GM12878 (cell line): ENCODE data around the gene DIP2C. TPM values are rescaled to one million over a fixed set of nuclear protein-coding genes. Genes with fewer than 3 reads are reported as not detected.

Experiments used
- ATAC-seq: fragments of 200-7000 bp; cut with Tn5 transposase; 3 replicates; pipeline ENCODE4 v1.9.1; 2020; ENCODE audit warnings: mild to moderate bottlenecking, moderate library complexity
- BruUV-seq: library from RNA; stranded (reverse); fragments of 400-500 nt; replicated peaks from 2 replicates; lab custom pipeline; 2021; lab: Mats Ljungman, UMichigan
- CTCF ChIA-PET: fragments of 300-600 bp; sonication (Branson Sonifier 250); formaldehyde crosslinking; extraction: SDS; loops from one replicate; lab custom pipeline; 2021; ENCODE audit warnings: inconsistent platforms; lab: Yijun Ruan, JAX
- POLR2A ChIA-PET: fragments of 350-600 bp; formaldehyde crosslinking; extraction: SDS; loops from one replicate; lab custom pipeline; 2021; ENCODE audit warnings: inconsistent platforms; lab: Charles Lee
- RAD21 ChIA-PET: fragments of 300-600 bp; sonication (Branson Sonifier 250); formaldehyde crosslinking; loops from one replicate; lab custom pipeline; 2023; ENCODE audit warnings: antibody characterized with exemption; ENCODE audit not compliant: unreplicated experiment; lab: Charles Lee
- SMC1A ChIA-PET: fragments of 300-600 bp; sonication (Branson Sonifier 250); formaldehyde crosslinking; loops from one replicate; lab custom pipeline; 2023; ENCODE audit not compliant: unreplicated experiment, uncharacterized antibody; lab: Charles Lee
- DNase-seq: peaks from one replicate; pipeline ENCODE4 v3.0.0-alpha.2; 2011; ENCODE audit warnings: low read depth, low spot score
- FAIRE-seq: peaks from 3 replicates; lab custom pipeline; 2011; peaks lifted over from hg19 to GRCh38; lab: Jason Lieb, UNC
- H2AFZ ChIP-seq: 2 replicates; pipeline ENCODE4 v1.6.0; 2011; ENCODE audit warnings: low read depth, low read length, control low read depth; ENCODE audit not compliant: control insufficient read depth
- H3K27ac ChIP-seq: 2 replicates; pipeline ENCODE4 v1.5.1; 2011; ENCODE audit warnings: control low read depth; ENCODE audit not compliant: control insufficient read depth, insufficient read depth
- H3K27me3 ChIP-seq, 2 experiments: replicated peaks in 1 of 2; 2 replicates each; pipeline versions ENCODE4 v1.6.0 to v1.6.1; 2011; ENCODE audit warnings: low read length in 1 of 2; ENCODE audit not compliant: control insufficient read depth in 2 of 2, insufficient read depth in 2 of 2
- H3K36me3 ChIP-seq, 2 experiments: 2 replicates each; pipeline ENCODE4 v1.5.1; 2011; ENCODE audit warnings: low read length in 1 of 2; ENCODE audit not compliant: control insufficient read depth in 2 of 2, insufficient read depth in 2 of 2
- H3K4me1 ChIP-seq: 2 replicates; pipeline ENCODE4 v1.6.1; 2011; ENCODE audit warnings: mild to moderate bottlenecking, low read length, moderate library complexity, mixed read lengths; ENCODE audit not compliant: control insufficient read depth, insufficient read depth
- H3K4me2 ChIP-seq: 2 replicates; pipeline ENCODE4 v1.6.0; 2011; ENCODE audit warnings: control low read depth; ENCODE audit not compliant: control insufficient read depth, insufficient read depth
- H3K4me3 ChIP-seq: fragments of 200-600 bp; sonication (generic); 2 replicates; pipeline ENCODE4 v1.5.1; 2016
- H3K79me2 ChIP-seq: 2 replicates; pipeline ENCODE4 v1.6.0; 2011; ENCODE audit warnings: low read length; ENCODE audit not compliant: control insufficient read depth, insufficient read depth
- H3K9ac ChIP-seq: 2 replicates; pipeline ENCODE4 v1.8.0; 2011; ENCODE audit warnings: low read length, control low read depth, mixed read lengths; ENCODE audit not compliant: control insufficient read depth, insufficient read depth
- H3K9me3 ChIP-seq: replicated peaks from 3 replicates; pipeline ENCODE4 v1.5.1; 2011; ENCODE audit warnings: mild to moderate bottlenecking, low read length; ENCODE audit not compliant: control insufficient read depth, insufficient read depth
- H4K20me1 ChIP-seq: 2 replicates; pipeline ENCODE4 v1.6.0; 2011; ENCODE audit not compliant: control insufficient read depth, insufficient read depth
- ASH2L ChIP-seq: fragments of 300-600, 200-600 bp; sonication (generic); IDR thresholded peaks from 2 replicates; pipeline ENCODE4 v1.6.1; 2017; ENCODE audit warnings: low read depth, mild to moderate bottlenecking, borderline replicate concordance
- IKZF2 ChIP-seq, 2 experiments: fragments of 450-650 bp; IDR thresholded peaks; 2 replicates each; pipeline ENCODE4 v1.6.1; 2017; ENCODE audit warnings: mild to moderate bottlenecking in 2 of 2, moderate library complexity in 2 of 2
- WGBS: methylation state at CpG from one replicate; pipeline ENCODE4 v1.1.6; 2016; ENCODE audit warnings: low lambda C conversion rate; ENCODE audit not compliant: insufficient replicate concordance, insufficient coverage; ENCODE audit errors: missing lambda C conversion rate; 5-methylcytosine and 5-hydroxymethylcytosine counted together
- in situ Hi-C: fragments of 300-500 bp; cut with MboI; formaldehyde crosslinking; loops from 9 replicates; pipeline ENCODE4 v1.14.3; 2018; ENCODE audit warnings: mixed read lengths
- intact Hi-C: fragments of 100-400 bp; cut with micrococcal nuclease; formaldehyde crosslinking; loops from one replicate; pipeline ENCODE4 v1.14.2; 2022; ENCODE audit not compliant: unreplicated experiment
- polyA plus RNA-seq, 11 experiments: library from polyadenylated mRNA; depleted of rRNA in 4 of 11; unstranded in 6 of 11; stranded (reverse) in 5 of 11; fragments of >200 nt; fragmentation: Nextera tagmentation in 4 of 11; fragmentation: Illumina TruSeq in 1 of 11; extraction: Ambion mirVana in 4 of 11; extraction: Trizol in 1 of 11; gene quantifications; 1 replicate in 1 of 11; 2 replicates in 10 of 11; pipeline versions ENCODE4 v1.2.1 to v1.2.3, GENCODE V29; 2011 to 2016; ENCODE audit warnings: inconsistent platforms in 2 of 11, missing spikeins in 2 of 11, low read depth in 1 of 11
- total RNA-seq, 4 experiments: library from RNA; depleted of rRNA in 3 of 4; stranded (reverse); fragments of >200 nt in 3 of 4; fragmentation: Illumina TruSeq in 1 of 4; extraction: Trizol in 1 of 4; gene quantifications; 2 replicates each; pipeline versions ENCODE4 v1.2.1 to v1.2.3, GENCODE V29; 2013 to 2021
- TF ChIP-seq, protein P1 (sequence below): IDR thresholded peaks from 2 replicates; pipeline ENCODE4 v1.6.1; 2012; ENCODE audit warnings: mild to moderate bottlenecking, low read depth, low read length
- TF ChIP-seq, protein P2 (sequence below): fragments of 450-650 bp; IDR thresholded peaks from 2 replicates; pipeline ENCODE4 v1.6.1; 2017; ENCODE audit warnings: mild to moderate bottlenecking, low read depth, inconsistent platforms; ENCODE audit not compliant: poor library complexity, severe bottlenecking

DIP2C gene
- total and polyA plus RNA-seq, 10 of the 15 experiments (the other 5 are each of a cell fraction or from before 2014, with no cell fraction given) = 0.01 to 0.10 (median 0.06) TPM

DNA sequence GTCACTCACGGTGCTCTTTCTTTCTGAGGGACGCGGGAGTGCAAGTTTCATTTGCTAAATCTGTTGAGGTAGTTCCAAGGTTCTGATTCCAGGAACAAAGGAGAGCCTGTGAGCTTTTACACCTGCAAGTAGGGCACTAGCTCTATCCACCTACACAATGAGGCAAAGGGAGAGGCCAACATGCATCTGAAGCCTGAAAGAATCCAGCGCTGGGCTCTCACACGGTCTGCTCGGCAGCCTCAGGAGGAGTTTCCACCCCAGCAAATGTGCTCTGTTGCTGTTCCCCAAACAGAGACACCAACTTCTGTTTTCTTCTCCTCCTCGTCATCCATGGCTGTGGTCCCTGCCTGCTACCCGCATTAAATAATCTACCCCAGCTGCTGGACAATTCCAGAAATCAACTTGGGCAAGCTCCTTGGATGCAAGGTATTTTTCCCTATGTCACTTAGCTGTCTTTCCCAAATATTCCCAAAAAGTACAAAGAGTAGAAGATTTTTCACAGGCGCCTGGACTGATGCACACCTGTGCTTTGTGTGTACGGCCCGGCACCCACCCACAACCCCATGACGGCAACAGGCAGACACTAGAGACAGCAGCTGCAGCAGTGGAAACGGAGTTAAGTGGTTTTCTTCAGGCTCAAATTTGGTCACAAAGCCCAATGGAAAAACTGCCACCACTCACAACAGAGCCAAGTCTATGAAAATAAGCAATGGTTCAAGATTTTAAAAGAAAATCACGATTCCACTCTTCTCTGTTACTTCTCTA is 377.4 kb downstream of the DIP2C start:
- in situ Hi-C loops = no loop called here
- SMC1A ChIA-PET = interaction anchor here (0.7 kb wide), 1 partner anchor 117 kb away, joined by 3 read pairs; no protein-coding TSS in a partner anchor
- FAIRE-seq (no peak), DNase-seq (no peak), ATAC-seq (no peak)
- H2AFZ ChIP-seq = peak overlapping the region; percentile 47; the same call in 1 of the 2 replicates
- H3K79me2 ChIP-seq = no peaks in the 10 kb centered on the region
- WGBS = 89% methylated on average over 14 of the region's 14 CpGs
- RAD21 ChIA-PET = no interaction called here
- no TSS peak for BruUV-seq
- TF ChIP-seq, protein P1, sequence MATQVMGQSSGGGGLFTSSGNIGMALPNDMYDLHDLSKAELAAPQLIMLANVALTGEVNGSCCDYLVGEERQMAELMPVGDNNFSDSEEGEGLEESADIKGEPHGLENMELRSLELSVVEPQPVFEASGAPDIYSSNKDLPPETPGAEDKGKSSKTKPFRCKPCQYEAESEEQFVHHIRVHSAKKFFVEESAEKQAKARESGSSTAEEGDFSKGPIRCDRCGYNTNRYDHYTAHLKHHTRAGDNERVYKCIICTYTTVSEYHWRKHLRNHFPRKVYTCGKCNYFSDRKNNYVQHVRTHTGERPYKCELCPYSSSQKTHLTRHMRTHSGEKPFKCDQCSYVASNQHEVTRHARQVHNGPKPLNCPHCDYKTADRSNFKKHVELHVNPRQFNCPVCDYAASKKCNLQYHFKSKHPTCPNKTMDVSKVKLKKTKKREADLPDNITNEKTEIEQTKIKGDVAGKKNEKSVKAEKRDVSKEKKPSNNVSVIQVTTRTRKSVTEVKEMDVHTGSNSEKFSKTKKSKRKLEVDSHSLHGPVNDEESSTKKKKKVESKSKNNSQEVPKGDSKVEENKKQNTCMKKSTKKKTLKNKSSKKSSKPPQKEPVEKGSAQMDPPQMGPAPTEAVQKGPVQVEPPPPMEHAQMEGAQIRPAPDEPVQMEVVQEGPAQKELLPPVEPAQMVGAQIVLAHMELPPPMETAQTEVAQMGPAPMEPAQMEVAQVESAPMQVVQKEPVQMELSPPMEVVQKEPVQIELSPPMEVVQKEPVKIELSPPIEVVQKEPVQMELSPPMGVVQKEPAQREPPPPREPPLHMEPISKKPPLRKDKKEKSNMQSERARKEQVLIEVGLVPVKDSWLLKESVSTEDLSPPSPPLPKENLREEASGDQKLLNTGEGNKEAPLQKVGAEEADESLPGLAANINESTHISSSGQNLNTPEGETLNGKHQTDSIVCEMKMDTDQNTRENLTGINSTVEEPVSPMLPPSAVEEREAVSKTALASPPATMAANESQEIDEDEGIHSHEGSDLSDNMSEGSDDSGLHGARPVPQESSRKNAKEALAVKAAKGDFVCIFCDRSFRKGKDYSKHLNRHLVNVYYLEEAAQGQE = no peak
- no peak for TF ChIP-seq IKZF2 (IDR thresholded peaks at IDR 0.05)
- TF ChIP-seq, protein P2, sequence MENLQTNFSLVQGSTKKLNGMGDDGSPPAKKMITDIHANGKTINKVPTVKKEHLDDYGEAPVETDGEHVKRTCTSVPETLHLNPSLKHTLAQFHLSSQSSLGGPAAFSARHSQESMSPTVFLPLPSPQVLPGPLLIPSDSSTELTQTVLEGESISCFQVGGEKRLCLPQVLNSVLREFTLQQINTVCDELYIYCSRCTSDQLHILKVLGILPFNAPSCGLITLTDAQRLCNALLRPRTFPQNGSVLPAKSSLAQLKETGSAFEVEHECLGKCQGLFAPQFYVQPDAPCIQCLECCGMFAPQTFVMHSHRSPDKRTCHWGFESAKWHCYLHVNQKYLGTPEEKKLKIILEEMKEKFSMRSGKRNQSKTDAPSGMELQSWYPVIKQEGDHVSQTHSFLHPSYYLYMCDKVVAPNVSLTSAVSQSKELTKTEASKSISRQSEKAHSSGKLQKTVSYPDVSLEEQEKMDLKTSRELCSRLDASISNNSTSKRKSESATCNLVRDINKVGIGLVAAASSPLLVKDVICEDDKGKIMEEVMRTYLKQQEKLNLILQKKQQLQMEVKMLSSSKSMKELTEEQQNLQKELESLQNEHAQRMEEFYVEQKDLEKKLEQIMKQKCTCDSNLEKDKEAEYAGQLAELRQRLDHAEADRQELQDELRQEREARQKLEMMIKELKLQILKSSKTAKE = no peak
- TF ChIP-seq ASH2L = no peak
- H3K27ac ChIP-seq = no peak overlapping the region
- H3K4me2 ChIP-seq = no peak overlapping the region
- H3K9ac ChIP-seq = no peak overlapping the region
- no peaks in the 10 kb centered on the region for H3K9me3 ChIP-seq
- H4K20me1 ChIP-seq = no peaks in the 10 kb centered on the region
- H3K4me1 ChIP-seq = peaks cover 8% of the 10 kb centered on the region
- no peaks in the 10 kb centered on the region for H3K27me3 ChIP-seq
- no peaks in the 10 kb centered on the region for H3K36me3 ChIP-seq
- POLR2A ChIA-PET = no interaction called here
- CTCF ChIA-PET = no interaction called here
- H3K4me3 ChIP-seq = no peak overlapping the region
- intact Hi-C loops = no loop called here
